ENCODE measurements around the gene AKAP13. TPM values are rescaled to one million over a fixed set of nuclear protein-coding genes. Genes with fewer than 3 reads are reported as not detected.

AKAP13 gene
- total RNA-seq, 1 donor from 2014 or later = 114 TPM

GRCh38 chr15:85377269-85377668, 3.1 kb upstream of the AKAP13 start:
- Mint-ChIP-seq H3K27ac (no peak overlapping the region), H3K36me3 (ENCODE audit: insufficient read depth) (no peaks in the 10 kb centered on the region), H3K9me3 (ENCODE audit: low read depth) (no peaks in the 10 kb centered on the region), H3K27me3 (peaks cover 24% of the 10 kb centered on the region), H3K4me3 (ENCODE audit: low read depth) (no peak overlapping the region), H3K4me1 (ENCODE audit: low read depth) (peaks cover 15% of the 10 kb centered on the region)
- no peak for TF ChIP-seq CTCF (IDR thresholded peaks at IDR 0.05; ENCODE audit: unreplicated experiment)
- no peak for DNase-seq (ENCODE audit: low spot score, unreplicated experiment)

- no peak overlapping the region for H3K4me3 Mint-ChIP-seq (ENCODE audit: low read depth)
- DNase-seq (ENCODE audit: low spot score, unreplicated experiment) = no peak
- H3K36me3 Mint-ChIP-seq (ENCODE audit: insufficient read depth) = no peaks in the 10 kb centered on the region
- peaks cover 23% of the 10 kb centered on the region for H3K4me1 Mint-ChIP-seq (ENCODE audit: low read depth)
- H3K27ac Mint-ChIP-seq = no peak overlapping the region
- no peak for TF ChIP-seq CTCF (IDR thresholded peaks at IDR 0.05; ENCODE audit: unreplicated experiment)
- H3K27me3 Mint-ChIP-seq = peaks cover 24% of the 10 kb centered on the region
- no peaks in the 10 kb centered on the region for H3K9me3 Mint-ChIP-seq (ENCODE audit: low read depth)
Observed at GRCh38 chr15:85377986-85378385, 2.4 kb upstream of the AKAP13 start.

GRCh38 chr15:85379403-85380131, 836 bp upstream of the AKAP13 start:
- no peak for DNase-seq (ENCODE audit: low spot score, unreplicated experiment)
- peaks cover 24% of the 10 kb centered on the region for H3K27me3 Mint-ChIP-seq
- H3K4me3 Mint-ChIP-seq (ENCODE audit: low read depth) = peak overlapping the region; percentile 91
- peaks cover 31% of the 10 kb centered on the region for H3K4me1 Mint-ChIP-seq (ENCODE audit: low read depth)
- H3K27ac Mint-ChIP-seq = peak overlapping the region; percentile 91
- no peaks in the 10 kb centered on the region for H3K9me3 Mint-ChIP-seq (ENCODE audit: low read depth)
- no peak for TF ChIP-seq CTCF (IDR thresholded peaks at IDR 0.05; ENCODE audit: unreplicated experiment)
- H3K36me3 Mint-ChIP-seq (ENCODE audit: insufficient read depth) = no peaks in the 10 kb centered on the region

GRCh38 chr15:85380812-85381642, 624 bp downstream of the AKAP13 start:
- Mint-ChIP-seq H3K27ac (peak overlapping the region; percentile 99), H3K27me3 (peaks cover 15% of the 10 kb centered on the region), H3K9me3 (ENCODE audit: low read depth) (no peaks in the 10 kb centered on the region), H3K36me3 (ENCODE audit: insufficient read depth) (no peaks in the 10 kb centered on the region), H3K4me1 (ENCODE audit: low read depth) (peaks cover 32% of the 10 kb centered on the region), H3K4me3 (ENCODE audit: low read depth) (peak overlapping the region; percentile 91)
- peak; percentile 41 for DNase-seq (ENCODE audit: low spot score, unreplicated experiment)
- no peak for TF ChIP-seq CTCF (IDR thresholded peaks at IDR 0.05; ENCODE audit: unreplicated experiment)

GRCh38 chr15:85381850-85382751, 1.7 kb downstream of the AKAP13 start:
- DNase-seq (ENCODE audit: low spot score, unreplicated experiment) = no peak
- Mint-ChIP-seq H3K9me3 (ENCODE audit: low read depth) (no peaks in the 10 kb centered on the region), H3K36me3 (ENCODE audit: insufficient read depth) (peaks cover 2% of the 10 kb centered on the region), H3K27ac (peak overlapping the region; percentile 65), H3K4me3 (ENCODE audit: low read depth) (peak overlapping the region; percentile 81), H3K27me3 (peaks cover 7% of the 10 kb centered on the region), H3K4me1 (ENCODE audit: low read depth) (peaks cover 32% of the 10 kb centered on the region)
- TF ChIP-seq CTCF (IDR thresholded peaks at IDR 0.05; ENCODE audit: unreplicated experiment) = no peak

All from progenitor cell of endocrine pancreas (in vitro differentiated cells).